Loucy (cell line): Measurements from ENCODE around the gene PNPLA7.

Experiments
- EZH2phosphoT487 ChIP-seq: fragments of 200-600 bp; IDR thresholded peaks from 2 replicates; pipeline ENCODE4 v1.6.1; 2018; ENCODE audit warnings: antibody characterized with exemption, mild to moderate bottlenecking, moderate library complexity, borderline replicate concordance
- TF ChIP-seq, protein P1 (sequence below): fragments of 200-600 bp; sonication (generic); conservative IDR thresholded peaks from 2 replicates; pipeline ENCODE4 v1.5.1; 2014; ENCODE audit warnings: mild to moderate bottlenecking, antibody characterized with exemption, low read length

- TF ChIP-seq, protein P1, sequence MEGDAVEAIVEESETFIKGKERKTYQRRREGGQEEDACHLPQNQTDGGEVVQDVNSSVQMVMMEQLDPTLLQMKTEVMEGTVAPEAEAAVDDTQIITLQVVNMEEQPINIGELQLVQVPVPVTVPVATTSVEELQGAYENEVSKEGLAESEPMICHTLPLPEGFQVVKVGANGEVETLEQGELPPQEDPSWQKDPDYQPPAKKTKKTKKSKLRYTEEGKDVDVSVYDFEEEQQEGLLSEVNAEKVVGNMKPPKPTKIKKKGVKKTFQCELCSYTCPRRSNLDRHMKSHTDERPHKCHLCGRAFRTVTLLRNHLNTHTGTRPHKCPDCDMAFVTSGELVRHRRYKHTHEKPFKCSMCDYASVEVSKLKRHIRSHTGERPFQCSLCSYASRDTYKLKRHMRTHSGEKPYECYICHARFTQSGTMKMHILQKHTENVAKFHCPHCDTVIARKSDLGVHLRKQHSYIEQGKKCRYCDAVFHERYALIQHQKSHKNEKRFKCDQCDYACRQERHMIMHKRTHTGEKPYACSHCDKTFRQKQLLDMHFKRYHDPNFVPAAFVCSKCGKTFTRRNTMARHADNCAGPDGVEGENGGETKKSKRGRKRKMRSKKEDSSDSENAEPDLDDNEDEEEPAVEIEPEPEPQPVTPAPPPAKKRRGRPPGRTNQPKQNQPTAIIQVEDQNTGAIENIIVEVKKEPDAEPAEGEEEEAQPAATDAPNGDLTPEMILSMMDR = no peak
- no peak for TF ChIP-seq EZH2phosphoT487
These were observed 111.0 kb downstream of the PNPLA7 start for GRCh38 chr9:137439158-137439714.
